SW480 (cell line): ENCODE data around the gene SPOCK1.

Experiments
- DNase-seq: peaks from one replicate; pipeline ENCODE4 v3.0.0-alpha.2; 2016; ENCODE audit warnings: low spot score

Gene SPOCK1

DNA sequence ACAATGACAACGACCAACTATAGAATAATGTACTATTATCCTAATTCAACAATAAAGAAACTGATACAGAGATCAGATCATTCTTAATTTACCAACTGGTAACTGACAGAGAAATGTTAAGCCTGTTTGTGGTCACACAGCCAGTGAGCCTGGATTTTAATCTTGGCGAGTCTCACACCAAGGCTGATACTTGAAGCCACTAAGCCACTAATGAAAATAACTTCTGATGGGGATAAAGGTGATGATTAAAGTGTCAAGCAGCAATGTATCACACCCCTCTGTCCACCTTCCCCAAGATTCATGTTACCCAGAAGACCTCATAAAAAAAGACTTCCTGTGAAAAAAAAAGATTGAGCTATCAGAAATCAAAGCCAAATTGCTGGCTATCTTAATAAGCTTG, 350.5 kb downstream of the SPOCK1 start:
- DNase-seq: no peak

DNA sequence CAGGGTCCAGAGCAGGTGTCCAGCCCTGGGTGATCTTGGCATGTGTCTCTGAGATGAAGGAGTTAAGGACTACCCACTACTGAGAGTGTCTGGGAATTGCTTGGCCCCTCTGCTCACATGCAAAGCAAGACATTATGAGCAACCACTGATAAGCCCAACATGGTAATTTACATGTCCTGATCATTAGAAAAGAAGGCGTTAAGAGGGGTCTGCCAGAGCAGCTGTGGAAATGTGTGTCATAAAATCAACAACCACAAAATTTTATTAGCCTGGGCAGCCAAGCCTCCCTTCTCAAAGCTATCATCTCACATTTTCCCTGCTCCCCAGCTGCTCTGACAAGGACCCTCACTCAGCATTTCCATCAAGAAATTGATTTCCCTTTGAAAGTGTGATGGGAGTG, 351.0 kb downstream of the SPOCK1 start:
- DNase-seq: no peak

DNA sequence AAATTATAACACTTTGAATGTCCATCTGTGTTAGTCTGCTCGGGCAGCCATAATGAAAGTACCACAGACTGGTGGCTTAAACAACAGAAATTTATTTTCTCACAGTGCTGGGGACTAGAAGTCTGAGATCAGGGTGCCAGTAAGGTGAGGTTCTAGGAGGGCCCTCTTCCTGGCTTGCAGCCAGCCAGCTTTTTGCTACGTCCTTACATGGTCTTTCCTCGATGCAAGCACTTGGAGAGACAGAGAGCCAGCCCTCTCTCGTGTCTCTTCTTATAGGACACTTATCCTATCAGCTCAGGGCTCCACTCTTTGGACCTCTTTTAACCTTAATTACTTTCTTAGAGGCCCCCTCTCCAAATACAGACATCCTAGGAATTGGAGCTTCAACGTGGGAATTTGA, 351.8 kb downstream of the SPOCK1 start:
- DNase-seq: no peak

DNA sequence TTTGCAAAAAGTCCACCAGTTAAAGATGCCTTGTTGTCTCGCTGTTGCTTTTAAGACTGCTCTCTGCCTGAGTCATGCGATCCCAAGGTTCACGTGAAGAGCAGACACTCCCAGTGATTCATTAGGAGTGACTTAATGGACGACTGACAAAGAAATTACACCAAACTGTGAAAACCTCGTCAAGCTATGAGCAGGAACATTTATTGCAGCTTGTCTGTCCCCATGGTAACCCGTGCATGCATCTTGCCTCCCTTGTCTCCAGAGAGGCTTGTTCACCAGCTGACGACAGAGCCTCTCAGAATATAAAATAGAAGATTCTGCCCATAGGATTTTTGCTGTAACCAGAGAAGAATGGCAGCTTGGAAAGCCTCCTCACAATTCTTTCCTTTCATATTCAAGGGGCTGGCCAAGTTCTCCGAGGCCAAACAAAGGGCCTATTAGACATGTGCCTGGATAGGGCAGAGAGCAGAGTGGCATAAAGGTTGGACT, 352.7 kb downstream of the SPOCK1 start:
- peak; percentile 16 for DNase-seq

DNA sequence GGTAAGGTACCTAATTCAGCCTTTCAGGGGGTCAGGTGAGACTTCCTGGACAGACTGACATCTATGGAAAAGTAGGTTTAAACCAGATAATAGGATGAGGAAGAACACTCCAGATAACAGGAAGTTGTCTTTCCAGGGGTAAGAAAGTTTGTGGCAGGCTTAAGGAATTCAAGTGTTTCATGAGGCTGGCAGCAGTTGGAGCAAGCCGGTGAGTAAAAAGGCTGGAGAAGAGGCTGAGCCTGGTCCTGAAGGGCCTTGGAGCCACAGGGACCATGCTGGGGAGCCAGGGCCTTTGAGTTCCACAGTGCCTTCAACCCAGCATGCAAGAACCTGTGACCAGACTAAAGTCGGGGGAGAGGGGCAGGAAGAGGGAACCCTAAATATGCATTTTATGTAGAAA, 353.4 kb downstream of the SPOCK1 start:
- DNase-seq: no peak

DNA sequence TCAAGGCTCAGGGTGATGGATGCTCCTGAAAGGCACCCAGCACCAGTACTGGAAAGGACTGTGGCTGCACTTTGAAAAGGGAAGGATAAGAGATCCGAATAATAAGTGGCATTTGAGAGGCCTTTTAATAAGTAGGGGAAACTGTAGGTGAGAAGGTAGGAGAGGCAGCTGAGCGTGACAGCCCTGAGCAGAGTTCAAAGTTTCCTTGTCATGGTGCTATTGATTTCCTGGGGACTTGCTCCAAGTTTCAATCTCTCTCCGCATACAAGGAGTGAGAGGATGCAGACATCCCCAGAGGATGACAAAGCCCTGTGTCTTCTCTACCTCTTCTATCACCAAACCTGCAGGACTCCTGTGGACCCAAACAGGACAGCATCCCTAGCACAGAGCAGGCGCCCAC, 354.5 kb downstream of the SPOCK1 start:
- DNase-seq: no peak

DNA sequence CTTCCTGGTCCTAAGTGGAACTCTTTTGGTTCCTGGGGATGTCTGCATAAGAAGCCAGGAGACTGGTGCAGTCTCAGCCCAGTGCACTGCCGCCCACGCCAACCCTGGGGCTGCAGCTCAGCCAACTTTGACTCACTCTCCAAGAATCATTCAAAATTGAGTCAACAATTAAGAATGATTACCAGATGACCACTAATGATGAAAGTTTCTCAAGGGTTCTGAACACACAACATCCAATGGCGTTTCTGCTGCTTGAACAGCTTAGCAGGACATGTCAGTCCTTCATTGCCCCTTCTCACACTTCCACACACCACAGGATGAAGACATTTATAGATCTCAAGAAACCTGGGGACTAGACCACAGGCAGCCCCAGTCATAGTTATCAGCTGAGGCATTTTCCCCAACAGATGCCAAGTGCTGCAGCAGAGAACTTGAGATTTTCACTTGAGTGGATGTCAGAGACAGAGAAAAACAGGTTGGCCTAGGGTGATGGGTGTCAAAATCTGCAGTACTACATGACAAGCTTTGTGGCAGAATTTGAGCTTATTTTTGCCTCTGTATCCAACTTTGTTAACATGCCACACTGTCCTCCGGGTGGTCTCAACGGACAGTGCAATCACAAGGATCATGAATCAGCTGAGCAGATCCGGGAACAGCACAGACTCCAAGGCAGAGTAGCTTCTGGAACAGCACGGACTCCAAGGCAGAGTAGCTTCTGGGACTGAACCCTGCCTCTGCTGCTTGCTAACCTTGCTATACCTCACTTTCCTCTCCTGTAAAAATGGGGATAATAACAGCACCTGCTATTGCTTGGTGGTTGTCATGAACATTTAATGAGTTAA, 356.1 kb downstream of the SPOCK1 start:
- DNase-seq: no peak

DNA sequence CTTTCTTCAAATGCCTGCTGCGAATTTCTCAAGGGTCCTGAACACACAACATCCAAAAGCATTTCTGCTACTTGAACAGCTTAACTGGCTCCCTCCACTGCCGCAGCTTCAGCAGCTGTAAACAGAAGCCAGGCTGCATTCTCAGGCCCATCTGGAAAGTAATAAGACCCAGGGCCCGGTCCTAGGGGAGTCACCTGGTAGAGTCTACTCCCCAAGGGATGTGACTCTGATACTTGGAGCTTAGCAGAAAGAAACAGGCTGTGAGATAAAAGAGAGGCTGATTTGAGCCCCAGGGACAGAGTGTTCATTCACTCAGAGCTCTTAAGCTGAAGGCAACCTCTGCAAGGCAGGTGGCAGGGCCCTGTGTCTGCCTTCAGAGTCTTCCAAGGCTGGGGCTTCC, 356.8 kb downstream of the SPOCK1 start:
- DNase-seq: no peak

DNA sequence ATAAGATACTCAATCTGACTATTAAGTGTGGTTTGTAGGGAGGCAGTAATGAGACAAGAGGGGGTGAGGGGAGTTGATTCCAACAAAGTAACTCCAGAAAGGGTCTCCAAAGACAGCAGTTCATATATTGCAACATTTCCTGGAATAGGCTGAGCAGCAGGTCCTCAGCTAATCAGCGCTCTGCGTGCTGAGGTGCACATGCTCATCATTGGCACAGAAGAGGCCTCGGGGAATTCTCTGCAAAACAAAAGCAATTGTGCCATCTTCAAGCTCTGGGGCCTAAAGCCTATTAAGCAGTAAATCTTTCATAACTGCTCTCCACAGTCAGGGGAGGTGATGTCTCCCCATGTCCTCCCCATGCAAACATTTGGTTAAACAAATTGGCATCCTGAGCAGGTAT, 357.3 kb downstream of the SPOCK1 start:
- DNase-seq: no peak

DNA sequence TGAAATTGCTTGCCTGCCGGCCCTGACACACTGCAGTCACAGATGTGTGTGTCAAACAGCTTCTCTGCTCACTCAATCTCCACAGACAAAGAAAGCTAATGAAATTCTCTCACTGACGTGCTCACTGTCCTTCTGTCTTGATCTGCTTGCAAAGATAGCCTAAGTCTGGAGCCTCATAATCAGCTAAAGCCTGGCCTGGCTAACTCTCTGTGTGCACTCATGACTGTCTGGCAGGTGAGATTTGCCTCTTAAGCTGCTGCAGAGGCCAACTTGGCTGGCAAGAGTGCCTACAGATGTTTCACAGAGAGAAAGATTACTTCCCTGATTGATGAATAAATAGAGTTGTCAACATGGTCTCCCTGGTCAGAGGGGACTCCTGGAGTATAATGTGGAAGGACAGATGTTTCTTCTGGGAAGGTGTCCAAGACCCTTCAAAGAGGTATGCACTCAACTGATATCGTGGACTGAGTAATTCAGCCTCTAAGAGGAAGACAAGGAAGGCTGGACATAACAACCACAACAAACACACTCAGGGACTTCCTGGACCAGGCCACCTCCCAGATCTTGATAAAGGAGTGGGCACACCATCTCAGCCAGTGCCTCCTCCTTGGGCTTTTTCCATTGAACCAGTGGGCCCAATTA, 362.0 kb downstream of the SPOCK1 start:
- no peak for DNase-seq

DNA sequence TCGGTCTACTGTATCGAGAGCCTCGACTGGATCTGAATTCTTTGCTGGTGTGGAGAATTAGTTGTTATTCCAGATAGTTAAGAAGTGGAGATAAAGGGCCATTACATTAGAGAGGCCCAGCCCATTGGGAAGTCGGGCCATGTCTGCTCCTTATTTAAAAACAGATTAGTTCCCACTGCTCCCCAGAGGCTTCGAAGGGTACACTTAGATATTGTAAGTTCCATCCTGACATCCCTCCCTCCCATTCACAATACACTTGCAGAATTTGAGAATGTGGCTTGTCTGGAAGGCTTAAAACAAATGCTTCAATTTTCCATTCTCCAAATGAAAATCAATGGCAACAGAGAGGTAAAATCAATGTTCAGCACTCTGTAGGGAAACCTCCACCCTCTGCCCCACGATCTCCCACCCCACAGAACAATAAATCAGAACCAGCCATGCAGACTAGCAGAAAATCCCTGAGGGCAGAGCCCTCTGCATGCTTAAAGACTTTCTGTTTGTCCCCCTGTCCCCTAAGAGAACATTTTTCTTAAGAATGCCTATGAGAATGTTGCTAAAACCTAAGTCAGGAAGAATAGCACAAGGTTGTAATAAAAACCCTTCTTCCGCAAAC, 364.1 kb downstream of the SPOCK1 start:
- DNase-seq: no peak

DNA sequence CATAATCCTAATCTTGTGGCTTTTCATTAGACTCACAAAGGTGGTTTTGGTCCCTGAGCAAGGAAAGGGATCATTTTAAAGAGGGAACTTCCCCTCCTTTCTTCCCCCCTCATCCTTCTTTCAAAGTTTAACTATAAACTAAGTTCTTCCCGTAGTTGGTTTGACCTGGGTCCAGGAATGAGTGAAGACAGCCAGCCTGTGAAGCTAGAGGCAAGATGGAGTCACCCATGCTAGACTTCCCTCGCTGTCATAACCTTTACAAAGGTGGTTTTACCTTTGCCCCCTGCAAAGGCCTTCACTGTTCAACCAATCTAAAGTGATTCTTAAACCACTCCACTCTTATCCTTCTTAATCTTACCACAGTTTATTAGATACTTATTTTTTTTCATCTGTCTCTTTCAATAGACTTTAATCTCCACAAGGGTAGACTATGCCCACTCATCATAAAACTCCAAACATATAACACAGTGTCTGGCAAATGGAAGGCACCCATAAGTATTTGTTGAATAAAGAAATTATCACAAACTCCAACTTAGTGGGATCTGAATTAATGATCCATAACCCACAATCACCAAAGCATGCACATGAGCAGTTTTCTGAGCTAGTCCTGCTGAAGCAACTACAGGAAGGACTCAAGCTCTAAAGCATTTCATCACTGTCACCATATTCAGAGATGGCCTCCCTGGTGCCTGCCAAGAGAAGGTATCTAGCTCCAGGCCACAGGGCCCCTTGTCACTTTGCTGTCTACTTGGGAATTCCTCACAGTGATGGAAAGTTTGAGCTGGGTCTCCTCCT, 369.0 kb downstream of the SPOCK1 start:
- no peak for DNase-seq

DNA sequence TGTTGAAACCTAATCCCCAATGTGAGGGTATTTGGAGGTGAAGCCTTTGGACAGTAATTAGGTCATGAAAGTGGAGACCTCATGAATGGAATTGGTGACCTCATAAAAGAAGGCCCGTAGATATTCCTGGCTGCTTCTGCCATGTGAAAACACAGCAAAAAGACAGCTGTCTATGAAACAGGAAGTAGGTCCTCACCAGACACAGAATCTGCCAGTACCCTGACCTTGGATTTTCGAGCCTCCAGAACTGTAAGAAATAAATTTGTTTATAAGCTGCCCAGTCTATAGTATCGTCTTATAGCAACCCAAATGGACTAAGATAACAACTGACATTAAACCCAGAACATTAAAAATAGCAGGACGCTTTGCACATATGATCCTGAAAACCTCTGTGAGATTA, 371.1 kb downstream of the SPOCK1 start:
- no peak for DNase-seq

DNA sequence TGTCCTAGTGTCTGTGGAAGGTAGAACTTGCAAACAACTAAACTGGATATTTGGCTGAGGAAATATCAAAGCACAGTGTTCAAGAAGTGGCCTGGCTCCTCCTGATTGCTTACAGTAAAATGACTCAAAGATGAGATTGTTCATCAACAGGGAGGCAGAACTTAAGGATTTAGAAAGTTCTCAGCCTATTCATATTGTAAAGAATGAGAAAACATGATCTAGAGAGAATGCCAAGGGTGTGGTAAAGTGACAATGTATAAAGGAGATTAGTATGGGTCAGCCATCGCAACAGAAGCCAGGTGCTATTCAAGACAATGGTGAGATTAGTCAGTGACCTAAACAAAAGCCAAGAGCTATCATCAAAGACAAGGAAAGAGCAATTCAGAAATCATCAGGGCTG, 372.3 kb downstream of the SPOCK1 start:
- no peak for DNase-seq

DNA sequence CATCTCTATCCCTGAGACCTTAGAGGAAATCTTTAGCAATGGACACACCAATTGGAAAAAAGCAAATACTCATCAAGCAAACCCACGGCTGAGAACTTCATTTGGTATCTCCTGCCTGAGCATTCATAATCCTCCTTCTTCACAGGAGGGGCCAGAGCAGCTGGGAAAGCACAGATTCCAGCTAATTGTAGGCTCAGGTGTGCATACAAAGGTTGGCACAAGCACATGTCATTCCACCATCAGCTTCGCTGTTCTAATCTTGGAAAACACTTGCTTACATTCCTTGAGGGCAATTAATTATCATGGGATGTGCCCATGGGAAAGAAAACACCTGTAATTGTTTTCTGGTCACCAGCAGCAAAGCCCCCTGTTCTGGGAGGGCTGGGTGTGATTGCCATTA, 376.6 kb downstream of the SPOCK1 start:
- no peak for DNase-seq

DNA sequence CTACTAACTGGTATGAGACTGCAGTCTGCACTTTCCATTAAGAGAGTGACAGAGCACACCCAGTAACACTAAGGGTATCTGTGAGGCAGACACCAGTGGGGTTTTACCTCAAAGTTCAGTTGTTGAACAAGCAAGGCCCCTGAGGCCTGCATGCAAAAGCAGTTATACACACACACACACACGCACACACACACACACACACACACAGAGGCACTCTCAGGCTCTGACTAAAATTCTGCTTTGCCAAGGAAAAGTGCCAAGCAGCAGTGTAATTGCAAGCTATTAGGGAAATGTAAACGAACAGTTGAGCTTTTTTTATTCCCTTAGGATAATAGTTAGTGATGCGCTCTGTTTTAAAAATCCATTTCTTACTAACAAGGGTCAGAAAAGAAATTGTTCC, 377.1 kb downstream of the SPOCK1 start:
- DNase-seq: no peak

DNA sequence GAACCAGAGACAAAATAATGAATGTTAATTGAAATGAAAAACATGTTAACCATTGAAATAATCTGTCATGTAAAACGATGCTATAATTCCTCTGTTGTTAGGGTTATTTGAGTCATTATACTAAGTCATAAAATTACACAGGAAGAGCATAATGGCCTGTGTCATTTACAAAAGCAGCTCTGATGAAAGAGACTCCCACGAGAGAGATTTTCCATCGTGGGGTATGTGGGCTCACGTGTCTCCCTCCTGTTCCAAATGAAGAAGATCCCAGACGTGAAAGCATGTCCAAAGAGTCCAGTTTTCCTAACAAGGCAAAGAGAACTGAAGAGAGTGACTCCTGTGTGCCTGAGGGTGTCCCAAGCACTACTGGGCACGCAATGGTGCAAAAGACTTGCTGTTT, 379.8 kb downstream of the SPOCK1 start:
- no peak for DNase-seq

DNA sequence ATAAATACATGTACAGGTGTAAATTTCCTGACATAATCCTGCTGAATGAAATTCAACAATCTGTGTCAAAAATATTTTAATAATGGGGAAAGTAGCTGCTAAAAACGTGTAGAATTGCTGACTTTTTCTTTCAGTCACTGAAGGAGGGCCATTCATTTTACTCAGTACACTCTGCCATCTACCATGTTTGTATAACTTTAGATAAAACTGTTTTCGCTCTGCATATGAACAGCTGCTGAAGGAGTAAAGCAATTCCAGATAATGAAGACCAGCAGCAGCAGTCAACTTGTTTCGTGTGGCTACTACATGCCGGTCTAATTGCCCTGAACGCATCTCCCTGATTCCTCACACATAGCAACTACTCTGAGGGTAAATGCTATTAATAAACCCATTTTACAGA, 380.5 kb downstream of the SPOCK1 start:
- no peak for DNase-seq

DNA sequence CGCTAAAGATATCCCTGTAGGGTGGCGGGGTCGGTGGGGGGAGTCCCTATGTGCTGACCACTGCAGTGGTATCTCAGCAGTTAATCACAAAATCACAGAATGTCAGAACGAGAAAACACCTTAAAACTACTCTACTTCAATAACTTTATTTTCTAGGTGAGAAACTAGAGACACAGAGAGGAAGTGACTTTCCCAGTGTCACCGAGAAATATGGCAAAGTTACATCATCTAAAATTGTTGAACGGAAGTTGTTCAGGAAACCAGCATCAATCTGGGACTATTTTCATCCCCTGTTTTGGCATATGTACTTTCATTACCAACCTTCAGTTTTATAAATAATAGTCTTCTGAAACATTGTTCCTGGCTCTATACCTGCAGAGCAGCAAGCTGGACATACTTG, 384.0 kb downstream of the SPOCK1 start:
- no peak for DNase-seq

DNA sequence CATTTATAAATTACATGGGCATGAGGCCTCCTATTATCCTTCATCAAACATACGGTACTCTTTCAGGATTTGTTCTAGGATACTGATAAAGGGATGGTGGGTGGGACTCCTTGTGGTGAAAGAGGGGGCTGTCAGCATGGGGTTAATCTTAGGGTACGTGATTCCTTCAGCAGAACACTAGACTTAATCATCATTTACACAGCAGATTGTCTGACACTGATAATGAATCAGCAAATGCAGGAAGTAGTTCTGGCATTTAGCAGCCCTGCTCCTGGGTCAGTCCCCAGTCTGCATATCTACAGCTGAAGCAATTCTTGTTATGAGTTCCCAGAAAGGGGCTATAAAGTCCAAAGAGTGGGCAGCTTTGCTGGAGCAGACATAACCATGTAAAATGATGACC, 384.6 kb downstream of the SPOCK1 start:
- DNase-seq: no peak

DNA sequence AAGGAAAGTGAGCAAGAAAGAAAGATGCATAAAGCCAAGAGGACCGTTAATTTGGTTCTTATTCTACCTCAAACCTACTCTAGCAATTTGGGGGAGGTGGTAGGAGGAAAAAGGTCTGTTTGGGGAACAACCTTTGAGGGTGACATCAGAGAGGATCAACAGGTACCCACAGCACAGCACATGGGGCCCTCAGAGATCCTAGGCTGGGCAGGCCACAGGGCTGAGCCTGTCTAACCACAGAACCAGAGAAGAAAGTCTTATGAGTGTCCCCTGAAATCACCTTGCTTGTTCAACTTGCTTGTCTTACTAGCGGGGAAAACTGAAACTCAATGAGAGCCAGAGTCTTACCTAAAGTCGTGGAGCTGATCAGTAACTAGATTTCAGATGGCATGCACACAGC, 385.2 kb downstream of the SPOCK1 start:
- DNase-seq: no peak

DNA sequence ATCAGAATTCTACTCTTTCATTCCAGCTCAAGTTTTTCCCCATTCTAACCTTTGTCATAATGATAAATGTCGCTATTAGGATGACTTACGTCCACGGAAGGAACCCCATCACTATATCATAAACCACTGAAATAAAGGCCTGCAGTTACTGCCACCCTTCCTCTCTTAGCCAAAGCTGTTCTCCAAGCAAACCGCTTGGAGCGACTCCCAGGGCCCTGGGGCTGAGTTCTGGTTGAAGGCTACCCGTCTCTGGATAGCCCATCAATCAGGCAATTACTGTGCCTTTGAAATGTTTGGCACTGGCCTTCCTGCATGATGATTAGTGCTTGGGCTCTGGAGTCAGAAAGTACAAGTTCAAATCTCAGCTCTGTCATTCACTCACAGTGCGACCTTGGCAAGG, 386.0 kb downstream of the SPOCK1 start:
- DNase-seq: no peak
